K562 (cell line): ENCODE measurements around the gene MAS1L. TPM values are rescaled to one million over a fixed set of nuclear protein-coding genes. Genes with fewer than 3 reads are reported as not detected.

Experiments
- ATAC-seq: fragments of 200-7000 bp; cut with Tn5 transposase; 3 replicates; pipeline ENCODE4 v1.9.1; 2020; ENCODE audit warnings: moderate library complexity
- BruUV-seq: library from RNA; stranded (reverse); fragments of 400-500 nt; replicated peaks from 2 replicates; lab custom pipeline; 2021; lab: Mats Ljungman, UMichigan
- CTCF ChIA-PET: fragments of 300-600 bp; formaldehyde crosslinking; extraction: SDS; loops from one replicate; lab custom pipeline; 2021; ENCODE audit warnings: low intra/inter-chr PET ratio; lab: Yijun Ruan, JAX
- POLR2A ChIA-PET: fragments of 300-600, 350-650 bp; sonication (Branson Sonifier 250); formaldehyde crosslinking; extraction: SDS; loops from one replicate; lab custom pipeline; 2021; ENCODE audit warnings: antibody characterized with exemption, inconsistent platforms; lab: Yijun Ruan, JAX
- DNase-seq, 4 experiments: peaks; one replicate each; pipeline versions ENCODE4 v3.0.0 to v3.0.0-alpha.2; 2011 to 2018; ENCODE audit warnings: low spot score in 3 of 4, mixed read lengths in 3 of 4; ENCODE audit errors: extremely low read depth in 1 of 4
- FAIRE-seq: peaks from 2 replicates; lab custom pipeline; 2011; peaks lifted over from hg19 to GRCh38; lab: Jason Lieb, UNC
- H2AFZ ChIP-seq: 2 replicates; pipeline ENCODE4 v1.6.0; 2011; ENCODE audit warnings: low read depth, low read length, control low read depth, inconsistent platforms
- H3K27ac ChIP-seq: fragments of 200-600 bp; 3 replicates; pipeline ENCODE4 v1.8.0; 2011; ENCODE audit warnings: low read depth, mild to moderate bottlenecking, control low read depth, inconsistent platforms, low read length, moderate library complexity, mixed read lengths; ENCODE audit errors: extremely low read depth
- H3K27me3 ChIP-seq, 2 experiments: fragments of 300-600 bp in 1 of 2; 2 replicates in 1 of 2; 3 replicates in 1 of 2; pipeline versions ENCODE4 v1.6.0 to v1.8.0; 2011; ENCODE audit warnings: inconsistent platforms in 2 of 2, low read length in 2 of 2, mild to moderate bottlenecking in 1 of 2, mixed read lengths in 1 of 2, moderate library complexity in 1 of 2; ENCODE audit not compliant: control insufficient read depth in 2 of 2, insufficient read depth in 2 of 2
- H3K36me3 ChIP-seq: fragments of 300-600 bp; 3 replicates; pipeline ENCODE4 v1.8.0; 2011; ENCODE audit warnings: mild to moderate bottlenecking, low read length, inconsistent platforms; ENCODE audit not compliant: control insufficient read depth, insufficient read depth
- H3K4me1 ChIP-seq, 2 experiments: fragments of 200-600 bp in 1 of 2; replicated peaks in 1 of 2; 2 replicates in 1 of 2; 3 replicates in 1 of 2; pipeline versions ENCODE4 v1.5.1 to v1.8.0; 2011; ENCODE audit warnings: inconsistent platforms in 2 of 2, low read length in 2 of 2, mild to moderate bottlenecking in 1 of 2, mixed read lengths in 1 of 2, moderate library complexity in 1 of 2; ENCODE audit not compliant: control insufficient read depth in 2 of 2, insufficient read depth in 2 of 2
- H3K4me2 ChIP-seq: 2 replicates; pipeline ENCODE4 v1.6.1; 2011; ENCODE audit warnings: low read length, control low read depth, inconsistent platforms, mixed read lengths; ENCODE audit not compliant: insufficient read depth
- H3K4me3 ChIP-seq: fragments of 200-600 bp; sonication (generic), shearing (Covaris generic); 2 replicates; pipeline ENCODE4 v1.5.1; 2016; ENCODE audit warnings: control low read depth, inconsistent platforms
- H3K79me2 ChIP-seq: fragments of 200-600 bp; 3 replicates; pipeline ENCODE4 v1.8.0; 2011; ENCODE audit warnings: low read length, inconsistent platforms; ENCODE audit not compliant: control insufficient read depth, insufficient read depth
- H3K9ac ChIP-seq, 2 experiments: 2 replicates each; pipeline versions ENCODE4 v1.6.0 to v1.6.1; 2011; ENCODE audit warnings: low read depth in 2 of 2, low read length in 2 of 2, control low read depth in 1 of 2, inconsistent platforms in 1 of 2, mild to moderate bottlenecking in 1 of 2, mixed read lengths in 1 of 2; ENCODE audit not compliant: insufficient read depth in 1 of 2
- H3K9me1 ChIP-seq: one replicate; pipeline ENCODE4 v1.6.0; 2011; ENCODE audit warnings: inconsistent platforms, mild to moderate bottlenecking, low read length, moderate library complexity; ENCODE audit not compliant: control insufficient read depth, insufficient read depth
- H3K9me3 ChIP-seq: replicated peaks from 2 replicates; pipeline ENCODE4 v1.5.1; 2011; ENCODE audit warnings: low read depth, low read length, inconsistent platforms; ENCODE audit not compliant: control insufficient read depth, insufficient read depth
- H4K20me1 ChIP-seq: replicated peaks from 2 replicates; pipeline ENCODE4 v1.6.1; 2011; ENCODE audit warnings: low read length, inconsistent platforms, mixed read lengths; ENCODE audit not compliant: control insufficient read depth, insufficient read depth
- CEBPG ChIP-seq, 3 experiments: fragments of 200-800 bp in 1 of 3; sonication (Bioruptor generic) in 1 of 3; sonication (generic) in 1 of 3; formaldehyde crosslinking in 1 of 3; IDR thresholded peaks in 2 of 3; conservative IDR thresholded peaks in 1 of 3; 2 replicates each; pipeline versions ENCODE4 v1.6.1 to v1.8.0; 2016 to 2022; ENCODE audit warnings: missing compliant biosample characterization in 2 of 3, missing genetic modification characterization in 2 of 3, mild to moderate bottlenecking in 1 of 3, missing genetic modification reagents in 1 of 3
- CHD1 ChIP-seq: fragments of 200-600 bp; sonication (generic); IDR thresholded peaks from one replicate; pipeline ENCODE4 v1.6.1; 2012; ENCODE audit warnings: mild to moderate bottlenecking, moderate library complexity, low read length, inconsistent platforms
- RNF2 ChIP-seq: sonication (generic); IDR thresholded peaks from 2 replicates; pipeline ENCODE4 v1.6.1; 2016
- TCF7L2 ChIP-seq: fragments of 150-350 bp; IDR thresholded peaks from 2 replicates; pipeline ENCODE4 v1.6.1; 2016; ENCODE audit warnings: low read depth, mild to moderate bottlenecking, low read length, moderate library complexity
- ZNF121 ChIP-seq: sonication (generic); formaldehyde crosslinking; conservative IDR thresholded peaks from 2 replicates; pipeline ENCODE4 v1.8.0; 2022; ENCODE audit warnings: missing genetic modification reagents
- ZNF347 ChIP-seq: fragments of 450-650 bp; formaldehyde crosslinking; IDR thresholded peaks from 2 replicates; pipeline ENCODE4 v1.4.0; 2020; ENCODE audit warnings: low read depth, mild to moderate bottlenecking, moderate library complexity
- ZNF695 ChIP-seq: fragments of 450-650 bp; formaldehyde crosslinking; IDR thresholded peaks from 2 replicates; pipeline ENCODE4 v1.4.0; 2020; ENCODE audit warnings: mild to moderate bottlenecking, moderate library complexity
- WGBS: fragments of 100-300 bp; shearing (Covaris generic); methylation state at CpG from one replicate; pipeline ENCODE4 v1.1.6; 2016; ENCODE audit warnings: low coverage, mixed read lengths; ENCODE audit not compliant: insufficient coverage; ENCODE audit errors: missing lambda C conversion rate; 5-methylcytosine and 5-hydroxymethylcytosine counted together
- in situ Hi-C: fragments of 300-500 bp; cut with MboI; formaldehyde crosslinking; loops from 4 replicates; pipeline ENCODE4 v1.15.0; 2018; ENCODE audit warnings: inconsistent platforms, mixed read lengths
- intact Hi-C: fragments of 100-400 bp; cut with micrococcal nuclease; formaldehyde crosslinking; loops from 2 replicates; pipeline ENCODE4 v1.14.2; 2022
- polyA plus RNA-seq, 8 experiments: library from polyadenylated mRNA; depleted of rRNA in 4 of 8; stranded (reverse) in 5 of 8; unstranded in 3 of 8; fragments of >200 nt; fragmentation: Nextera tagmentation in 2 of 8; fragmentation: Illumina TruSeq in 1 of 8; extraction: Ambion mirVana in 2 of 8; extraction: Trizol in 1 of 8; gene quantifications; 2 replicates each; pipeline versions ENCODE4 v1.2.1 to v1.2.3, GENCODE V29; 2011 to 2014; ENCODE audit warnings: inconsistent platforms in 1 of 8, missing spikeins in 1 of 8
- total RNA-seq, 7 experiments: library from RNA; depleted of rRNA in 6 of 7; stranded (reverse); fragments of >200 nt in 6 of 7; fragmentation: Illumina TruSeq in 2 of 7; extraction: Trizol in 2 of 7; gene quantifications; 2 replicates each; pipeline versions ENCODE4 v1.2.1 to v1.2.3, GENCODE V29; 2011 to 2021; ENCODE audit warnings: low replicate concordance in 1 of 7
- TF ChIP-seq, protein P1 (sequence below): sonication (generic); IDR thresholded peaks from 2 replicates; pipeline ENCODE4 v1.6.1; 2016
- TF ChIP-seq, protein P2 (sequence below): fragments of 250-450 bp; sonication (Bioruptor Pico); IDR thresholded peaks from 2 replicates; pipeline ENCODE4 v1.9.0; 2021; ENCODE audit warnings: mild to moderate bottlenecking

The MAS1L gene
- total and polyA plus RNA-seq, 9 of the 15 experiments (the other 6 are each of a cell fraction or from before 2014, with no cell fraction given) = not detected

DNA sequence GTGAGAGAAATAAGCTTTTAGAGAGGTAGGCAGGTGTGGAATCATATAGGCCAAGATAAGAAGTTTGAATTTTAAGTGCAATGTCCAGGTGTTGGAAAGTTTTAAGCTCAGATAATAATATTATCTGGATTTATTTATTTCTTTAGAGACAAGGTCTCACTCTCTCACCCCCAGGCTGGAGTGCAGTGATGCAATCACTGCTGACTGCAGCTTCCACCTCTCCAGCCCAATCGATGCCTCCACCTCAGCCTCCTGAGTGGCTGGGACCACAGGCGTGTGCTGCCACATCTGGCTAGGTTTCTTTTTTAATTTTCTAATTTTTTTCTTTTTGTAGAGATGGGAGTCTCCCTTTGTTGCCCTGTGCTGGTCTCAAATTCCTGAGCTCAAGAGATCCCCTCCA is 5.5 kb upstream of the MAS1L start:
- Histone ChIP-seq H3K4me2 (no peak overlapping the region), H3K4me1 (peaks cover 0 to 28% of the 10 kb centered on the region in 2 experiments; a peak in 4 of 5 replicates), H2AFZ (no peak overlapping the region), H3K9me1 (no peaks in the 10 kb centered on the region), H3K27ac (no peak overlapping the region), H3K9ac (no peak overlapping the region), H3K27me3 (peaks cover 0 to 3% of the 10 kb centered on the region in 2 experiments; a peak in 1 of 5 replicates), H3K79me2 (no peaks in the 10 kb centered on the region), H4K20me1 (no peaks in the 10 kb centered on the region), H3K9me3 (no peaks in the 10 kb centered on the region), H3K36me3 (no peaks in the 10 kb centered on the region), H3K4me3 (no peak overlapping the region)
- ATAC-seq (no peak), FAIRE-seq (no peak), DNase-seq (no peak)
- ChIA-PET CTCF (no interaction called here), POLR2A (interaction anchor here (1.1 kb wide), 1 partner anchor 8 kb away, joined by 3 read pairs; no protein-coding TSS in a partner anchor)
- BruUV-seq = no TSS peak
- intact Hi-C loops (no loop called here), in situ Hi-C loops (no loop called here)
- WGBS = 7% methylated on average over 2 of the region's 2 CpGs
- no peak for TF ChIP-seq CHD1
- TF ChIP-seq, protein P1, sequence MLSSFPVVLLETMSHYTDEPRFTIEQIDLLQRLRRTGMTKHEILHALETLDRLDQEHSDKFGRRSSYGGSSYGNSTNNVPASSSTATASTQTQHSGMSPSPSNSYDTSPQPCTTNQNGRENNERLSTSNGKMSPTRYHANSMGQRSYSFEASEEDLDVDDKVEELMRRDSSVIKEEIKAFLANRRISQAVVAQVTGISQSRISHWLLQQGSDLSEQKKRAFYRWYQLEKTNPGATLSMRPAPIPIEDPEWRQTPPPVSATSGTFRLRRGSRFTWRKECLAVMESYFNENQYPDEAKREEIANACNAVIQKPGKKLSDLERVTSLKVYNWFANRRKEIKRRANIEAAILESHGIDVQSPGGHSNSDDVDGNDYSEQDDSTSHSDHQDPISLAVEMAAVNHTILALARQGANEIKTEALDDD = no peak
- peak; percentile 45; the same call in 1 of the 2 replicates for TF ChIP-seq CEBPG (CRISPR knock-in tag; IDR thresholded peaks at IDR 0.05)
- TF ChIP-seq CEBPG (tag; conservative IDR thresholded peaks at IDR 0.05 in 1 of 2, IDR thresholded peaks at IDR 0.05 in 1 of 2) = peak; percentile 43 to 70
- TF ChIP-seq, protein P2, sequence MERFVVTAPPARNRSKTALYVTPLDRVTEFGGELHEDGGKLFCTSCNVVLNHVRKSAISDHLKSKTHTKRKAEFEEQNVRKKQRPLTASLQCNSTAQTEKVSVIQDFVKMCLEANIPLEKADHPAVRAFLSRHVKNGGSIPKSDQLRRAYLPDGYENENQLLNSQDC (CRISPR knock-in tag) = no peak
- no peak for TF ChIP-seq TCF7L2
- TF ChIP-seq RNF2 = no peak
- TF ChIP-seq ZNF121 (CRISPR knock-in tag) = no peak
- no peak for TF ChIP-seq ZNF695
- no peak for TF ChIP-seq ZNF347 (CRISPR knock-in tag)
